IPS-18c (cell line): ENCODE results near the gene FEZF2.

ENCODE experiments used
- H3K4me3 ChIP-seq: 2 replicates; pipeline ENCODE4 v1.7.0; 2013; ENCODE audit warnings: low read depth, mild to moderate bottlenecking, low read length, moderate library complexity; ENCODE audit not compliant: insufficient read depth
- H3K9me3 ChIP-seq: one replicate; pipeline ENCODE4 v1.6.1; 2013; ENCODE audit warnings: mild to moderate bottlenecking, low read length, moderate library complexity; ENCODE audit not compliant: control insufficient read depth, insufficient read depth

FEZF2 gene

DNA sequence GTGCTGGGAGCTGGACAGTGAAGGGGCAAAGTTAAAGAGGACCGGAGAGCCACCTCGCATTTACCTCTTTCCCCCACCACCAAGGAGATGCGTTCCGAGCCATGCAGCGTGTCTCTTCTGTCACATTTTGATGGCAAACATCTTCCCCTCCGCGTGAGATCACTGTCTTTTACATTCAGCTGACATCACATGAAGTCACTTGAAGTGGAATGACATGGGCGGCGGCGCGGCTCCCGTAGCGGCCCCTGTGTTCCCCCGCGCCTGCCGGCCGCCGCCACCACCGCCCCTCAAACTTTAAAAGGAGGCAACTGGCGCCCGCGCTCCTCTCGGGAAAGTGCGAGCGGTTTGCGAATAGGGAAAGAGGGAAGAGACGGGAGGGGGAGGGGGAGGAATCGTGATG, at the start of gene FEZF2:
Gene FEZF2 (minus strand): TSS at position 336 of the 400 bp plus-strand sequence. CDS start 682 bp downstream, outside the sequence.
- peak within 1 kb of the TSS; percentile 20 for H3K4me3 ChIP-seq
- H3K9me3 ChIP-seq = no peaks in the 10 kb centered on the region

DNA sequence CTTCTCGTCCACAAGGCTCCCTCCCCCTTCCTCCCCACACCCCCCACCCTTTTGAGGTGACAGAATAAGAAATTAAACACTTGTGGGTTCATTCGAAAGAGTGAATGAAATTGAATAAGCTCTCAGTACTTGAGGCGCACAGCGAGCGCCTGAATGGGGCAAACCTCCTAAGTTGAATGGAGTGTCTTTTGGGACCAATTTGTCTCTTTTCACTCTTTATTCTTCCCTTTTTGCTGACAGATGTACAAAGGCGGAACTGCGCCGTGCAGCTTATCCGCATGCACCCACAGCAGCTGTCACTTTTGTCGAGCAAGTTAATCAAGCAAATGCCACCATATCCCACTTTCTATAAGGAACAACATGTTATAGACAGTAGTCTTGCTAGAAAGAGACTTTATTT, 47.9 kb upstream of the FEZF2 start:
- no peaks in the 10 kb centered on the region for H3K9me3 ChIP-seq
- H3K4me3 ChIP-seq = no peak overlapping the region

DNA sequence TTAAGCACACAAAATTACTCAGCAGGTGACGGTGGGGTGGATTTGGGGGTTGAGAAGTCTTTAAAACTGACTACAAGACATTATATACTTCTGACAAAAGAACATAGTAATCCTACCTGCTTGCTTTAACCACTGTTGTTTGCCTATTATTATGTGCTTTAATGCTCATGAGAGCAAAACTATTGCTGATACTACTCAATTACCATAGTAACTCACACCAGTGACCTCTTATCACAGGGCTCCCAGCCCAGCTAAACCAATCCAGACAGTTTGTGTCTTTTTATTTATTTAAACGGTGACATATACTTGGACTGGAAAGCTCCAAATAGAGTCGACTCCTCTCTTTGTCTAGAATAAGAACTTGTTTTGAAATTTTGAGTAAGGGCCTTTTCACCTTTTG, 42.8 kb upstream of the FEZF2 start:
- Histone ChIP-seq H3K9me3 (no peaks in the 10 kb centered on the region), H3K4me3 (no peak overlapping the region)

GRCh38 chr3:62415312-62415801, 42.0 kb upstream of the FEZF2 start:
- Histone ChIP-seq H3K9me3 (no peaks in the 10 kb centered on the region), H3K4me3 (no peak overlapping the region)

- no peak overlapping the region for H3K4me3 ChIP-seq
- no peaks in the 10 kb centered on the region for H3K9me3 ChIP-seq
These were observed 41.4 kb upstream of the FEZF2 start for GRCh38 chr3:62414786-62415185.

- Histone ChIP-seq H3K9me3 (no peaks in the 10 kb centered on the region), H3K4me3 (no peak overlapping the region)
These were observed 40.3 kb upstream of the FEZF2 start for GRCh38 chr3:62413687-62414086.

GRCh38 chr3:62406945-62407344, 33.6 kb upstream of the FEZF2 start:
- Histone ChIP-seq H3K9me3 (no peaks in the 10 kb centered on the region), H3K4me3 (no peak overlapping the region)

DNA sequence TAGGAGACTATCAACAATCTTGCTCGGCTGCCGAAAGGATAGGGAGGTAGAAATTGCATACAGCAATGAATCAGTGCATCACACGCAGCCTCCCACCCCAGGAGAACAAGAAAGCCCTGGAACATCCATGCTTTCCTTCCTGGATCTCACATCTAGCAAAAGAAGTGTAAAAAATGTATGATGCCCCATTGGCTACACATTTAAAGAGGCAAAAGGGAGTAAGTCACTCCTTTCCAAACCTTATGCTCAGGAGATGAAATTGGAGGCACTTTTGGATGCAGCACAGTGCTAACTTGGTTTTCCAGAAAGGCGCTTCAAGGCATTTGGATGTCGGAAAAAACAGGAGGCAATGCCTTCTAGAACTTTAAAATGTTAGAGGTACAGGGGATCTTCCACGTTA, 32.2 kb upstream of the FEZF2 start:
- Histone ChIP-seq H3K4me3 (no peak overlapping the region), H3K9me3 (no peaks in the 10 kb centered on the region)

DNA sequence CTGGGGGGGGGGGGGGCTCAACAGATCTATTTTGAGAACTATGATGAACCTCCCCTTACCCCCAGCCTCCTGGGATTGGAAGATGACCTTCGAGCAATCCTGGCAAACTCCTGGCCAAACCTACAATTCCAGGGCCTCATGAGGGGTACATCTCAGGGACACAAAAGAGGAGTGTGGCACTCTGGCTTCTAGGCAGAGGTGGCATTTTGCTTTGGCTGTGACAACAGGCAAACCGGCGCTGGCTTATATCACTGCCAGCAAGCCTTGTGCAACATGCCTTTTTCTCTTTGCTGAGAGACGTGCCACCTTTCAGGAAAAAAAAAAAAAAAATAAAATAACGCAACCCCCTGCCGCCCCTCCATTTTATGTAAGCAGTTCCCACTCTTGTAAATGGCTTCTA, 31.8 kb upstream of the FEZF2 start:
- no peak overlapping the region for H3K4me3 ChIP-seq
- no peaks in the 10 kb centered on the region for H3K9me3 ChIP-seq

DNA sequence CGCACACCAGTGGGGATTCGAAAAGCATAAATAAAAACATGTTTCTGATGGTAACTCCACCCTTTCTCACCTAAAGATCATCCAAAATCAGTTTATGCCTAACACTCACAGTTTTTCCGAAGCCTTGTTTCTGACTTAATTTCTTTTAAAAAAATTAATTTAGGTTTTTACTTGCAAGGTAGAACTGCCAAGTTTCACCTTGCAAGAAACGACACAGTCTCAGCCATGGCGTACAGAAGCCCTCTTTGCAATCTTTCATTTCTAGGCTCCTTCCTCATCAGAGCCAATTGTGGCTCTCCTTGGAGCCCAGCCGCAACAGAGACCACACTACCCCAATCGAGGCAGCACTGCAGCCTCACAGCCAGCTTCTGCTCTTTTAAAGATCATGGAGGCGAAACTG, 31.0 kb upstream of the FEZF2 start:
- H3K4me3 ChIP-seq = no peak overlapping the region

GRCh38 chr3:62403765-62404164, 30.4 kb upstream of the FEZF2 start:
- H3K9me3 ChIP-seq = no peaks in the 10 kb centered on the region
- no peak overlapping the region for H3K4me3 ChIP-seq

More for the DNA sequence above, 31.0 kb upstream of the FEZF2 start:
- H3K9me3 ChIP-seq = no peaks in the 10 kb centered on the region

DNA sequence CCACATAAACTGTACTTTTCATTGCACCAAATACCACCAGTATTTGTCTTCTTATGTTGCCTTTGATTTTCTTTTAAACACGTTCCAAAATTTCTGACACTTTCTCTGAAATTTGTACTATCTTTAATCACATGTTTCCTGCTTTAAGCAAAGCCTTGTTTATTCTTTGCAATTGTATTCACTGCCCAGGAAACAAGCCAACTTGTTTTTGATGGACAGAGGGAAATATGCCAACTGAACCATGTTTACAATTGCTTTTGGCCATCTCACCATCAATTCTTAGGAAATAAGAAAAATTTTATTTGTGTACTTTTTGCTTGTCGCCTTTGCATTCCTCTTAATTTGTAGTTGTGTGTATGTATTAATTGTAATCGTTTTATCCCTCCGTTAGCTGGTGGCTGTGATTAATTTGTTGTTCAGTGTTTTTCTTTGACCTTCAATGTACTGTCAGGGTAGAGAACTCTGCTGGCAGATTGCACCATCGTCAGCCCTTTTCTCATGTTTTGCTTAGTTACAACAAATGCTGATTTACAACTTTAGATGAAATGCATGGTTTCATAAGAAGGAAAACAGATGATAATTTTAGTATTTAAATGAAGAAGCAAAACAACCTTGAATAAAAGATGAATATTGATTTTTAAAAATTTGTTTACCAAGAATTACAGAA, 19.4 kb upstream of the FEZF2 start:
- no peaks in the 10 kb centered on the region for H3K9me3 ChIP-seq
- no peak overlapping the region for H3K4me3 ChIP-seq

GRCh38 chr3:62387251-62387650, 13.9 kb upstream of the FEZF2 start:
- Histone ChIP-seq H3K9me3 (peaks cover 2% of the 10 kb centered on the region), H3K4me3 (no peak overlapping the region)

DNA sequence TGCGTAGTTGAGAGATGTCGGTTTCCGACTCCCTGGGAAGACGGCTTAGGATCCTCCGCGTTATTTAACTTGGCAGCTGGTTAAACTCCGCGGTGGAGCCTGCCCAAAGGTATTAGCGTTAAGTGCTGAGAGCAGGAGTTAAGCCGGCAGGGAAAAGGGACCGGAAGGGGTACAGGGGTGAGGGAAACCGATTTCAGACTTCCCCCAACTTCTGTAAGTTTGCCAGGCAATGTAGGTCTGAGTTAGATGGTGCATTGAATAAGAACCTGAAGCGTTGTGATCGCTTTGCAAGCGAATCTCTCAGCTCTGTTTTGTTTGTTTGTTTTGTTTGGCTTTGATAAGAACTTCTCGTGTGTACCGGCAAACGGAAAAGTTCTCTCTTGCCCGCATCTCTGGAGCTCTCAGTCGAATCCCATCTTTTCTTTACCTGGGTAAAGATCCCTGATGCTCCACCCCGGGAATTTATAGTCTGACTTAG, 6.0 kb upstream of the FEZF2 start:
- H3K4me3 ChIP-seq = no peak overlapping the region
- H3K9me3 ChIP-seq = no peaks in the 10 kb centered on the region

- no peak overlapping the region; the same call in 1 of the 2 replicates for H3K4me3 ChIP-seq
- no peaks in the 10 kb centered on the region for H3K9me3 ChIP-seq
These were observed 5.6 kb upstream of the FEZF2 start for GRCh38 chr3:62378921-62379320.

DNA sequence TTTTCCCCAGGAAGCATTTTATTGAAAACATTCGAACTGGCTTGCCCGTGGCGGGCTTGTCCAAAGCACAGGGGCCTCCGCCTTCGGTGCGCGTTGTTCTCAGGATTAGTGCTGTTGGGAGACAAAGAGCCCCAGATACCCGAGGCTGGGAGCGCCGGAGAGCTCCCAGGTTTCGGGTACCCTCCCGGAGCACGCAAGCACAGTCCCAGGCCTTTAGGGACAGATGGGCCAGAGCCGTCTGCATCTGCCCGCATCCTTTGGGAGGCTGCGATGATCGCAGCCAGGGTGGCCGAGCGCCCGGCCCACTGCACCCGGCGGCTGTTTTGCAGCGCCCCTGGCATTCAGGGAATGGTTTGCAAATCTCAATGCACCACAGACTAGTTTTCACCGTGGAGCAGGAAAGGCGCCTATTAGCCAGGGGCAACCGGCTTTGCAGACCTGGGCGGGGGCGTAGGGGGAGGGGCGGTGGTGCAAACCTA, 5.0 kb upstream of the FEZF2 start:
- Histone ChIP-seq H3K4me3 (peak overlapping the region; percentile 29), H3K9me3 (no peaks in the 10 kb centered on the region)

GRCh38 chr3:62376906-62377877, 3.8 kb upstream of the FEZF2 start:
- no peak overlapping the region; the same call in 1 of the 2 replicates for H3K4me3 ChIP-seq
- no peaks in the 10 kb centered on the region for H3K9me3 ChIP-seq

GRCh38 chr3:62376454-62376720, 3.0 kb upstream of the FEZF2 start:
- Histone ChIP-seq H3K4me3 (no peak overlapping the region), H3K9me3 (no peaks in the 10 kb centered on the region)
